Measurements from ENCODE around the gene DIS3L2.

- TF ChIP-seq CTCF (IDR thresholded peaks at IDR 0.05) = no peak
- TF ChIP-seq POLR2A (IDR thresholded peaks at IDR 0.05) = no peak
Measured at GRCh38 chr2:231924889-231925275, 36.6 kb upstream of the DIS3L2 start.
